CD4-positive, alpha-beta T cell treated with Interleukin-15 for 4 hours (primary cell): Measurements from ENCODE around the gene ARHGAP18.
A peak's percentile ranks its signal among the peaks of the same experiment; 100 is the strongest.

Experiments used
- DNase-seq: peaks from one replicate; pipeline ENCODE4 v3.0.0-alpha.2; 2020; ENCODE audit warnings: low spot score

The ARHGAP18 gene

GRCh38 chr6:129691043-129691640 lies 18.8 kb downstream of the ARHGAP18 start:
- no peak for DNase-seq

GRCh38 chr6:129686941-129687627 lies 22.9 kb downstream of the ARHGAP18 start:
- peak; percentile 61 for DNase-seq

DNA sequence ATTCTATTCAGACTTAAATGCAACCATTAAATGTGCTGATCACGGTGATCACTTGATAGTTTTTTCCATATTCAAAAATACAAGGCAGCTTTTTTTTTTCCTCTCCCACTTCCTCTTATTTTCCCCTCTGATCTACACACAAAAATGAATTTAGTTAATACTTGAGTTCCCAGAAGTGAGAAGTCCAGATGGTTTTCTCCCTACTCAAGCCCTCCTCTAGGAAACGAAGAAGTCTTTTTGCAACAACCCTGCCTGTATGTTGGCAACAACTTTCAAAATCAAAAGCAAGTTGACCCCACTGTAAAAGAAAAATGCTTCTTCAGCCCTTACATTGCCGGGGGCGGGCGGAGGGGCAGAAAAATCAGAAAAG lies 24.3 kb downstream of the ARHGAP18 start:
- no peak for DNase-seq

DNA sequence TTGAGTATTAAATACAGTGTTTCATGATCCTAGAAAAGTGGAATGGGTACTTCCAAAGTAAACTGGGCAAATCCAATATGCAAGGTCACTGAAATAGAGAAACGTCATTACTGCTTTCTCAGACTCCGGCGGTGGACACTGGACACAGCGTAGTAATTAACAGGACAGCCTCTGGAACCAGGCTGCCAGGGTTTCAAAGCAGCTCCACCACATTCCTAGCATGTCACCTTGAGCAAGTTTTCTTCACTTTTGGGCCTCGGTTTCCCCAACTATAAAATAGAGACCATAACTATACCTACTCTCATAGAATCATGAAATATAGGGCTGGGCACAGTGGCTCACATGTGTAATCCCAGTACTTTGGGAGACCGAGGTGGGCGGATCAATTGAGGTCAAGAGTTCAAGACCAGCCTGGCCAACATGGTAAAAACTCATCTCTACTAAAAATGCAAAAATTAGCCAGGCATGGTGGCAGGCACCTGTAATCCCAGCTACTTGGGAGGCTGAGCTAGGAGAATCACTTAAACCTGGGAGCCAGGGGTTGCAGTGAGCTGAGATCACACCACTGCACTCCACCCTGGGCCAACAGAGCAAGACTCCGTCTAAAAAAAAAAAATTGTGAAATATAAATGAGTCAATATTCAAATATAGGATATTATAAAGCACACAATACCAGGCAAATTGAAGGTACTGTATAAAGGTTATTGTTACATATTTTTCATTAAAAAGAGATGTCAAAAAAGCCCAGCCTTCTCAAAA lies 24.9 kb downstream of the ARHGAP18 start:
- no peak for DNase-seq

DNA sequence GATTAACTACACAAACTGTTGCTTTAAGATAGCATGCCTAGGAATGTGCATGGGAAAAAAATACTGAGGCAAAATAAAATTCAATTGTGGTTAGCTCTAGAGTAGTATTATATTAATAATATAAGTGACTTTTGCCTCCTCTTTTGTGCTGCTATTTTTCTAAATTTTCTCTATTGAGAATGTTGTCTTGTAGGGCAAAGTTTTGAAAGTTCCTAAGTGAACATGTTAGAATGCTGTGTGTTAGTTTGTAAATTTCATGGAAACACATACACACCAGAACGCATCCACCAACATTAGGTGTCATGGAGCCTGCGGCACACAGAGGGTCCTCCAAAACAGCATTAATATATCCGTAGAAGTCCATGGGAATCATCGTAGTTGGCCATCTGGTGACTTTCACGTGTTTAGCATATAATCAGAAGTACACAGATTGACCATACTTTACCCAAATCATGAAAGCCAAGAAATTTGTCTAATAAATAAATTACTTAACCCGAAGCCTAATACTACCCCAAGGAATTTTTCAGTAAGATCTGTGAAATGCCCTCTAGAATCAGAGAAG lies 25.6 kb downstream of the ARHGAP18 start:
- DNase-seq, result no peak

GRCh38 chr6:129683601-129684322 lies 26.2 kb downstream of the ARHGAP18 start:
- DNase-seq, result peak; percentile 82

DNA sequence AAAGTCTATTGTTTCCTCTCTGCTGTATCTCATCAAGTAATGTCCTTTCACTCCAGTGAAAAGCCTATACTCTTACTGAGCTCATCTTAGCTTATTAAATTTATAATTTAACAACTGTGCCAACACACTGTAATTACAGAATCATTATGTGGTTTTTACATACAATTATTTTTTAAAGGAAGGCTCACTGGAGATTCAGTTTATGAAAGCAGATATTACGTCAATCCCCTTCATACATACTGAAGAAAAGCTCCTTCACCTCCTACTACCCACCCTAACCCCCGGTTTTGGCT lies 28.1 kb downstream of the ARHGAP18 start:
- no peak for DNase-seq

GRCh38 chr6:129680633-129681032 lies 29.3 kb downstream of the ARHGAP18 start:
- DNase-seq, result no peak

GRCh38 chr6:129679758-129680157 lies 30.2 kb downstream of the ARHGAP18 start:
- DNase-seq, result no peak

- DNase-seq, result no peak
Measured at GRCh38 chr6:129679275-129679674, 30.7 kb downstream of the ARHGAP18 start.

DNA sequence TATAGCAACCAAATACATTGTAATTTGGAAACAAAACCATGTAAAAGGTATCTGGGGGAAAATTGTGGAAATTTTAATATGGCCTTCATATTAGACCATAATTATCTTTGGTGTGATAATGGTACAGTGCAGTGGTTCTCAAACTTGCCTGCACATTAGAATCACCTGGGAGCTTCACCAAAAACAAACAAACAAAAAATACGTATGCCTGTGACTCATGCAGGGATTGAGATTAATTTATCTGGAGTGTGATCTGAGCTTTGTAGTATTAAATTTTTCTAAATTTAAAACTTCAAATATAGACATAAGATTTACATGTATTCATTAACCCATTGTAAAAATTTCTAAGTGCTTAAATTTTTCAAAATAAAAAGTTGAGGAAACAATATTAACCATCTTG lies 31.5 kb downstream of the ARHGAP18 start:
- peak; percentile 26 for DNase-seq

- DNase-seq, result no peak
Measured at GRCh38 chr6:129677620-129678325, 32.2 kb downstream of the ARHGAP18 start.

DNA sequence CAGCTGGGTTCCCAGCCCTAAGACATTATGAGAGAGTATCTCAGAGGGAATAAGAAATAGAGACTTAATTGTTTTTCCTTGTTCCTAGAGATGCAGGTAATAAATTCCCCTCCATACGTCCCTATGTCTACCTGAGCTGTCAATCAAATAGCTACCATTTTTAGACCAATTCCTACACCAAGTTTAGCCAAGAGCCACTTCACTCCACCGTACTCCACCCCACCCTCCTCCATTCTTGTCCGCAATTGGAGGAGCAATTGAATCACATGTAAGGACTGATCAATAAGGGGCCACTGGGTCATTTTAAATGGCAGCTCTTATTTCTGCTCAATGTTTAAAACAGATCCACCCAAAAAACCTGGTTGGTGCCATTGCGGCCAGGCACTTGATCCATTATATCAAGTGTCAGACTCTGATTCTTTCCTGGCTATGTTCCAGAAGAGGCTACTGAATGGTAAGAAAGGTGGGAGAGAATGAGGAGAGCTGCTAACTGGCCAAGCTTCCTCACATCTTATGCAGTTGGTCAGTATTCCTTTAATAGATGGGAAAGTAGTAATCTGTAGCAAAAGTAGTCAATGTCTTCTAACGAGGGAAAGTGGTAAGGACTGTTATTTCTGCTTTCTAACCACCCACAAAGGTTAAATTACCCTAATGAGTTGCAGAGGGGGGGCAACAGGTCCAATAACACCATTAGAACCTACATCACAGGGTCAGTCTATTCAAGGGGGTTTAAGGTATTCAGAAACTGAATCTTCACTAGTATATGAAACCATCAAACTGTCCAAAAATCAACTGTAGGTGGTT lies 34.1 kb downstream of the ARHGAP18 start:
- no peak for DNase-seq

DNA sequence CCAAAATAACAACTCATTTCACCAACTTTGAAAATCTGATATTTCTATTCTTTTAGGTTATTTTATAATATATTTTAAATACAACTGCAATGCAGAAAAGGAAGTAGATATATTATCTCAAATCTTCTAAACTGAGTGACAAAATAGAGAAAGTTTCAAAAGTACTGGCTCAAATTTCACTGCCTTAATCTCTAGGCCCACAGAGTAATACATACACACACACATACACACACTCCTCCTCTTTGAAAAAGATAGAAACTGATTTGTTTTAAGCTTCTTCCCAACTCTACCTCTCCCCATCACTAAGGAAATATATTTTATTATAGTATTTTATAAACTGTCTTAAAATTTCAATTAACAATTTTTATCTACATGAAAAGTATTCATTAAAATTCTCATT lies 36.2 kb downstream of the ARHGAP18 start:
- no peak for DNase-seq

- peak; percentile 63 for DNase-seq
Measured at GRCh38 chr6:129672881-129673631, 36.9 kb downstream of the ARHGAP18 start.

- no peak for DNase-seq
Measured at GRCh38 chr6:129672341-129672682, 37.7 kb downstream of the ARHGAP18 start.

GRCh38 chr6:129671442-129672340 lies 38.3 kb downstream of the ARHGAP18 start:
- peak; percentile 85 for DNase-seq

DNA sequence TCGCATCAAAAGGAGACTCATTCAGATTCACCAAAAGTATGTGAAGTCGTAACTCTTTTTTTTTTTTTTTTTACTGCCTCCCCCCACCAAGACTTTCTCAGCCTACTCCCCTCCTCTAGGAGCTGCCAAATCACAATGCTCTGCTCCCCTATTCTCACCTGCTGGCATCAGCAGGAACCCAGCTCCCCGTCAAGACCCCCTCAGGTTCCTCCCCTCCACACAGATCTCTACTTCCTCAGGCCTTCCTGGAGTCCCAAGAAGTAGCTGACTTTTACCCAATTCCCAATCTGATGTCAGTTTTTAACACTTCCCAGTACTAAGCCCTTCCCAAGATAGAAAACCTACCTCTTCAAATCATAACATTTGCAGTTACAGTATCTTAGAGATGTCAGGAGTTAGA lies 39.3 kb downstream of the ARHGAP18 start:
- no peak for DNase-seq

GRCh38 chr6:129667621-129668020 lies 42.4 kb downstream of the ARHGAP18 start:
- no peak for DNase-seq
